BE2C (cell line): ENCODE measurements around the gene SCN4A.

Source experiments
- DNase-seq: peaks from one replicate; pipeline ENCODE4 v3.0.0-alpha.2; 2020
- H3K27me3 ChIP-seq: fragments of 250-450 bp; sonication (Bioruptor Pico); 2 replicates; pipeline ENCODE4 v1.5.1; 2020; ENCODE audit warnings: mild to moderate bottlenecking
- H3K36me3 ChIP-seq: fragments of 250-450 bp; sonication (Bioruptor Pico); 2 replicates; pipeline ENCODE4 v1.5.1; 2020; ENCODE audit warnings: mild to moderate bottlenecking
- H3K4me1 ChIP-seq: fragments of 250-450 bp; sonication (Bioruptor Pico); 2 replicates; pipeline ENCODE4 v1.5.1; 2020
- H3K4me3 ChIP-seq: 2 replicates; pipeline ENCODE4 v1.5.1; 2011; ENCODE audit warnings: low read depth, low read length
- H3K9me3 ChIP-seq: fragments of 250-450 bp; sonication (Bioruptor Pico); 2 replicates; pipeline ENCODE4 v1.5.1; 2020
- CTCF ChIP-seq: IDR thresholded peaks from 2 replicates; pipeline ENCODE4 v1.5.1; 2012; ENCODE audit warnings: mild to moderate bottlenecking, low read depth, low read length

SCN4A gene

GRCh38 chr17:63973247-63973646 lies 529 bp upstream of the SCN4A start:
- no peak for DNase-seq
- no peak overlapping the region for H3K4me3 ChIP-seq
- no peaks in the 10 kb centered on the region for H3K9me3 ChIP-seq
- no peak for TF ChIP-seq CTCF
- H3K36me3 ChIP-seq: no peaks in the 10 kb centered on the region
- H3K4me1 ChIP-seq: no peaks in the 10 kb centered on the region; the same call in 1 of the 2 replicates
- H3K27me3 ChIP-seq: no peaks in the 10 kb centered on the region

DNA sequence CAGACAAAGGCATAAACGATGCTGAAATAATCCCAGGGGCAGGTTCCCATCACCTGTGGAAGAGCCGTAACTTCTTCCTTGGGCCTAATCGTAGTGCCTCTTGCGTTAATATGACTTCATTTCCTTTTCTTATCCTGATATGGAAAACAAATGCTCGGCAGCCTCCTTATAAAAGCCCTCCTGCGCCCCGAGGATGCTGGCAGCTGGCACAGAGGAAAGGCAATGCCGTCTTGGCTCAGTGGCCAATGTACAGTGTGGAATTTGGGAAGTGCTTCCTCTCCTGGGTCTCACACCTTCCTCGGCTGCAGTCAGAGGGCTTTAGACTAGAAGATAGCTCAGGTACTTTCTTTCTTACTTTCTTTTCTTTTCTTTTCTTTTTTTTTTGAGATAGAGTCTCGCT lies 3.4 kb downstream of the SCN4A start:
- TF ChIP-seq CTCF: no peak

GRCh38 chr17:63967953-63968352 lies 4.8 kb downstream of the SCN4A start:
- Histone ChIP-seq H3K27me3 (no peaks in the 10 kb centered on the region), H3K4me1 (no peaks in the 10 kb centered on the region), H3K9me3 (no peaks in the 10 kb centered on the region), H3K36me3 (no peaks in the 10 kb centered on the region), H3K4me3 (no peak overlapping the region)
- no peak for TF ChIP-seq CTCF
- DNase-seq: no peak

More for the DNA sequence above, 3.4 kb downstream of the SCN4A start:
- H3K27me3 ChIP-seq: no peaks in the 10 kb centered on the region
- no peak for DNase-seq
- no peaks in the 10 kb centered on the region for H3K36me3 ChIP-seq
- no peaks in the 10 kb centered on the region for H3K9me3 ChIP-seq
- no peaks in the 10 kb centered on the region for H3K4me1 ChIP-seq
- H3K4me3 ChIP-seq: no peak overlapping the region

- no peaks in the 10 kb centered on the region for H3K36me3 ChIP-seq
- no peak for TF ChIP-seq CTCF
- H3K4me1 ChIP-seq: peaks cover 3% of the 10 kb centered on the region; the same call in 1 of the 2 replicates
- no peak for DNase-seq
- H3K27me3 ChIP-seq: no peaks in the 10 kb centered on the region
- H3K9me3 ChIP-seq: no peaks in the 10 kb centered on the region
- H3K4me3 ChIP-seq: no peak overlapping the region
These were observed 6.0 kb downstream of the SCN4A start for GRCh38 chr17:63966646-63967264.

DNA sequence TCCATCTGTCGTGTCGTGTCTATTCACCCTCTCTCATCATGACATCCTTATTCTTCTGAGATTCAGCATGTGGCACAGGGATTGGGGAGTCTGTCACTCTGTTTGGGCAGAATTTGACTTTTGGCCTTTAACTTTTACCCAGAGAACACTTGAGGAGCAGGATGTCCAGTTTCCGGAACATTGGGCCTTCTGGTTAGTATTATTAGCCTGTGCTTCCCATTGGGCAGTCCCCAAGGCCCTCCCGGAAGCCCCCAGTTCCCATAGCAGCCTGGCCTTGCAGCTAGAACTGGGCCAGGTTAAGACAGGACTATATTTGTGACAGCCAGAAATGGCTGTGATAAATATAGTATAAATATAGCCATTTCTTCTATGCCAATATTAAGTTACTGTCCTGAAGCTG lies 9.6 kb downstream of the SCN4A start:
- no peaks in the 10 kb centered on the region for H3K27me3 ChIP-seq
- no peaks in the 10 kb centered on the region for H3K36me3 ChIP-seq
- TF ChIP-seq CTCF: no peak
- no peak overlapping the region for H3K4me3 ChIP-seq
- peaks cover 3% of the 10 kb centered on the region; the same call in 1 of the 2 replicates for H3K4me1 ChIP-seq
- no peaks in the 10 kb centered on the region for H3K9me3 ChIP-seq
- no peak for DNase-seq

- no peak overlapping the region for H3K4me3 ChIP-seq
- DNase-seq: no peak
These were observed 10.4 kb downstream of the SCN4A start for GRCh38 chr17:63962298-63962744.

More at GRCh38 chr17:63962298-63962744, 10.4 kb downstream of the SCN4A start:
- Histone ChIP-seq H3K27me3 (no peaks in the 10 kb centered on the region), H3K9me3 (no peaks in the 10 kb centered on the region), H3K4me1 (peaks cover 3% of the 10 kb centered on the region; the same call in 1 of the 2 replicates), H3K36me3 (no peaks in the 10 kb centered on the region)
- TF ChIP-seq CTCF: no peak
